GM23248 (cell line): ENCODE data around the gene ZNF514.

ENCODE experiments used
- EZH2 ChIP-seq: fragments of 200-600 bp; sonication (generic); IDR thresholded peaks from 2 replicates; pipeline ENCODE4 v1.6.1; 2018; ENCODE audit warnings: antibody characterized with exemption, mild to moderate bottlenecking; ENCODE audit not compliant: insufficient read depth, poor library complexity, severe bottlenecking
- EZH2phosphoT487 ChIP-seq: fragments of 200-600 bp; sonication (generic); IDR thresholded peaks from 2 replicates; pipeline ENCODE4 v1.6.1; 2018; ENCODE audit warnings: antibody characterized with exemption, moderate library complexity, mild to moderate bottlenecking, low read depth; ENCODE audit not compliant: insufficient read depth

- TF ChIP-seq EZH2phosphoT487 (no peak), EZH2 (no peak)
Measured at GRCh38 chr2:95143838-95144237, 15.8 kb downstream of the ZNF514 start.
